DND-41 (cell line): ENCODE results near the gene ANKRD65.
"Not testable (repeated sequence)": the region's sequence is repeated elsewhere in the genome, so short reads cannot be mapped to it uniquely, and the experiment has no call there.

Experiments used
- EZH2 ChIP-seq: IDR thresholded peaks from 3 replicates; pipeline ENCODE4 v1.6.1; 2012; ENCODE audit warnings: borderline replicate concordance, low read depth, mild to moderate bottlenecking, moderate library complexity, low read length, inconsistent platforms; ENCODE audit not compliant: severe bottlenecking
- TF ChIP-seq, protein P1 (sequence below): IDR thresholded peaks from 2 replicates; pipeline ENCODE4 v1.5.1; 2012; ENCODE audit warnings: borderline replicate concordance, low read length, moderate library complexity, mild to moderate bottlenecking; ENCODE audit not compliant: poor library complexity, severe bottlenecking; ENCODE audit errors: extremely low read depth

DNA sequence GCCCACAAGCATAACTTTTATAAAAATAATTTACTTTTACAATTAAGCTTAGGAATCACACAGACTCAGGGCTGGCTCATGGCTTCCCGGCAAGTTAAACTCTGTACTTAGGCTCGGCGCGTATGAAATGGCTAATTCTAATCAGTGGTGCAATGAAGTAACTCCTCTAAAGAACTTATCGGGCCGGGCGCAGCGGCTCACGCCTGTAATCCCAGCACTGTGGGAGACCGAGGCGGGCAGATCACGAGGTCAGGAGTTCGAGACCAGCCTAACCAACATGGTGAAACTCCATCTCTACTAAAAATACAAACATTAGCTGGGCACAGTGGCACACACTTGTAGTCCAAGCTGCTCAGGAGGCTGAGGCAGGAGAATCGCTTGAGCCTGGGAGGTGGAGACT lies 51.0 kb downstream of the ANKRD65 start:
- TF ChIP-seq, protein P1, sequence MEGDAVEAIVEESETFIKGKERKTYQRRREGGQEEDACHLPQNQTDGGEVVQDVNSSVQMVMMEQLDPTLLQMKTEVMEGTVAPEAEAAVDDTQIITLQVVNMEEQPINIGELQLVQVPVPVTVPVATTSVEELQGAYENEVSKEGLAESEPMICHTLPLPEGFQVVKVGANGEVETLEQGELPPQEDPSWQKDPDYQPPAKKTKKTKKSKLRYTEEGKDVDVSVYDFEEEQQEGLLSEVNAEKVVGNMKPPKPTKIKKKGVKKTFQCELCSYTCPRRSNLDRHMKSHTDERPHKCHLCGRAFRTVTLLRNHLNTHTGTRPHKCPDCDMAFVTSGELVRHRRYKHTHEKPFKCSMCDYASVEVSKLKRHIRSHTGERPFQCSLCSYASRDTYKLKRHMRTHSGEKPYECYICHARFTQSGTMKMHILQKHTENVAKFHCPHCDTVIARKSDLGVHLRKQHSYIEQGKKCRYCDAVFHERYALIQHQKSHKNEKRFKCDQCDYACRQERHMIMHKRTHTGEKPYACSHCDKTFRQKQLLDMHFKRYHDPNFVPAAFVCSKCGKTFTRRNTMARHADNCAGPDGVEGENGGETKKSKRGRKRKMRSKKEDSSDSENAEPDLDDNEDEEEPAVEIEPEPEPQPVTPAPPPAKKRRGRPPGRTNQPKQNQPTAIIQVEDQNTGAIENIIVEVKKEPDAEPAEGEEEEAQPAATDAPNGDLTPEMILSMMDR: not testable (repeated sequence)
- TF ChIP-seq EZH2: not testable (repeated sequence)
